ENCODE measurements around the gene ADGRA3.

- TF ChIP-seq, protein P1, sequence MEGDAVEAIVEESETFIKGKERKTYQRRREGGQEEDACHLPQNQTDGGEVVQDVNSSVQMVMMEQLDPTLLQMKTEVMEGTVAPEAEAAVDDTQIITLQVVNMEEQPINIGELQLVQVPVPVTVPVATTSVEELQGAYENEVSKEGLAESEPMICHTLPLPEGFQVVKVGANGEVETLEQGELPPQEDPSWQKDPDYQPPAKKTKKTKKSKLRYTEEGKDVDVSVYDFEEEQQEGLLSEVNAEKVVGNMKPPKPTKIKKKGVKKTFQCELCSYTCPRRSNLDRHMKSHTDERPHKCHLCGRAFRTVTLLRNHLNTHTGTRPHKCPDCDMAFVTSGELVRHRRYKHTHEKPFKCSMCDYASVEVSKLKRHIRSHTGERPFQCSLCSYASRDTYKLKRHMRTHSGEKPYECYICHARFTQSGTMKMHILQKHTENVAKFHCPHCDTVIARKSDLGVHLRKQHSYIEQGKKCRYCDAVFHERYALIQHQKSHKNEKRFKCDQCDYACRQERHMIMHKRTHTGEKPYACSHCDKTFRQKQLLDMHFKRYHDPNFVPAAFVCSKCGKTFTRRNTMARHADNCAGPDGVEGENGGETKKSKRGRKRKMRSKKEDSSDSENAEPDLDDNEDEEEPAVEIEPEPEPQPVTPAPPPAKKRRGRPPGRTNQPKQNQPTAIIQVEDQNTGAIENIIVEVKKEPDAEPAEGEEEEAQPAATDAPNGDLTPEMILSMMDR (IDR thresholded peaks at IDR 0.05; ENCODE audit: insufficient read depth, low read length), result no peak
- TF ChIP-seq POLR2AphosphoS5 (IDR thresholded peaks at IDR 0.05; ENCODE audit: low read depth), result no peak
- TF ChIP-seq REST (IDR thresholded peaks at IDR 0.05; ENCODE audit: insufficient replicate concordance, low read depth), result no peak
These were observed 117.2 kb downstream of the ADGRA3 start for GRCh38 chr4:22398671-22399070.
